SK-N-SH treated with all-trans-retinoic acid at 6 μM for 48 hours (cell line): ENCODE data around the gene LTBP2.

Experiments used
- ATAC-seq: fragments of 200-7000 bp; cut with Tn5 transposase; 3 replicates; pipeline ENCODE4 v1.9.1; 2020; ENCODE audit warnings: mild to moderate bottlenecking, moderate library complexity
- ARNTL ChIP-seq: fragments of 450-650 bp; formaldehyde crosslinking; IDR thresholded peaks from 2 replicates; pipeline ENCODE4 v1.5.0; 2020; ENCODE audit warnings: low read depth, mild to moderate bottlenecking, moderate library complexity, borderline replicate concordance
- BACH2 ChIP-seq: fragments of 250-450 bp; sonication (Bioruptor Pico); IDR thresholded peaks from 2 replicates; pipeline ENCODE4 v1.9.0; 2021; ENCODE audit warnings: mild to moderate bottlenecking, borderline replicate concordance
- CREB5 ChIP-seq: fragments of 250-450 bp; sonication (Bioruptor Pico); IDR thresholded peaks from 2 replicates; pipeline ENCODE4 v1.5.1; 2020; ENCODE audit warnings: low read depth, mild to moderate bottlenecking, moderate library complexity
- CSDC2 ChIP-seq: fragments of 250-450 bp; sonication (Bioruptor Pico); IDR thresholded peaks from 2 replicates; pipeline ENCODE4 v1.5.0; 2020; ENCODE audit warnings: mild to moderate bottlenecking, moderate library complexity
- CSRNP3 ChIP-seq: fragments of 250-450 bp; sonication (Bioruptor Pico); IDR thresholded peaks from 2 replicates; pipeline ENCODE4 v1.5.1; 2021; ENCODE audit warnings: mild to moderate bottlenecking, moderate library complexity
- ESRRG ChIP-seq: fragments of 250-450 bp; sonication (Bioruptor Pico); IDR thresholded peaks from 2 replicates; pipeline ENCODE4 v1.6.1; 2021; ENCODE audit warnings: mild to moderate bottlenecking
- GLIS3 ChIP-seq: fragments of 250-450 bp; sonication (Bioruptor Pico); IDR thresholded peaks from 2 replicates; pipeline ENCODE4 v1.5.0; 2020; ENCODE audit warnings: mild to moderate bottlenecking, moderate library complexity
- OSR1 ChIP-seq: fragments of 250-450 bp; sonication (Bioruptor Pico); IDR thresholded peaks from 2 replicates; pipeline ENCODE4 v1.8.0; 2022; ENCODE audit warnings: moderate library complexity, mild to moderate bottlenecking, inconsistent platforms
- POU6F1 ChIP-seq: fragments of 250-450 bp; sonication (Bioruptor Pico); IDR thresholded peaks from 2 replicates; pipeline ENCODE4 v1.8.0; 2021; ENCODE audit warnings: low read depth, mild to moderate bottlenecking, moderate library complexity, borderline replicate concordance
- PPARA ChIP-seq: fragments of 250-450 bp; sonication (Bioruptor Pico); IDR thresholded peaks from 2 replicates; pipeline ENCODE4 v1.5.0; 2020; ENCODE audit warnings: mild to moderate bottlenecking, borderline replicate concordance
- RARB ChIP-seq: fragments of 250-450 bp; sonication (Bioruptor Pico); IDR thresholded peaks from 2 replicates; pipeline ENCODE4 v1.8.0; 2021; ENCODE audit warnings: mild to moderate bottlenecking, moderate library complexity
- SNAI2 ChIP-seq: fragments of 250-450 bp; sonication (Bioruptor Pico); IDR thresholded peaks from 2 replicates; pipeline ENCODE4 v1.5.0; 2020; ENCODE audit warnings: mild to moderate bottlenecking, moderate library complexity
- TCF4 ChIP-seq: fragments of 250-450 bp; sonication (Bioruptor Pico); IDR thresholded peaks from 2 replicates; pipeline ENCODE4 v1.8.0; 2021; ENCODE audit warnings: mild to moderate bottlenecking, moderate library complexity, borderline replicate concordance
- TOX ChIP-seq: fragments of 250-450 bp; sonication (Bioruptor Pico); IDR thresholded peaks from 2 replicates; pipeline ENCODE4 v1.8.0; 2021; ENCODE audit warnings: mild to moderate bottlenecking, moderate library complexity, borderline replicate concordance
- TSHZ2 ChIP-seq: fragments of 250-450 bp; sonication (Bioruptor Pico); IDR thresholded peaks from 2 replicates; pipeline ENCODE4 v1.5.0; 2020; ENCODE audit warnings: mild to moderate bottlenecking, moderate library complexity
- ZFP30 ChIP-seq: fragments of 450-650 bp; formaldehyde crosslinking; IDR thresholded peaks from 2 replicates; pipeline ENCODE4 v1.5.0; 2022; ENCODE audit warnings: mild to moderate bottlenecking, moderate library complexity
- ZNF565 ChIP-seq: fragments of 450-650 bp; formaldehyde crosslinking; conservative IDR thresholded peaks from 2 replicates; pipeline ENCODE4 v1.5.0; 2020; ENCODE audit warnings: low read depth, mild to moderate bottlenecking, moderate library complexity
- ZNF70 ChIP-seq: fragments of 450-650 bp; formaldehyde crosslinking; IDR thresholded peaks from 2 replicates; pipeline ENCODE4 v1.5.0; 2020; ENCODE audit warnings: mild to moderate bottlenecking, moderate library complexity
- ZNF8 ChIP-seq: fragments of 450-650 bp; formaldehyde crosslinking; IDR thresholded peaks from 2 replicates; pipeline ENCODE4 v1.5.0; 2020; ENCODE audit warnings: mild to moderate bottlenecking, moderate library complexity
- TF ChIP-seq, protein P1 (sequence below): fragments of 250-450 bp; sonication (Bioruptor Pico); IDR thresholded peaks from 2 replicates; pipeline ENCODE4 v1.8.0; 2020; ENCODE audit warnings: mild to moderate bottlenecking, moderate library complexity, borderline replicate concordance

LTBP2 gene

GRCh38 chr14:74585406-74586335 is 26.4 kb downstream of the LTBP2 start:
- no peak for ATAC-seq

DNA sequence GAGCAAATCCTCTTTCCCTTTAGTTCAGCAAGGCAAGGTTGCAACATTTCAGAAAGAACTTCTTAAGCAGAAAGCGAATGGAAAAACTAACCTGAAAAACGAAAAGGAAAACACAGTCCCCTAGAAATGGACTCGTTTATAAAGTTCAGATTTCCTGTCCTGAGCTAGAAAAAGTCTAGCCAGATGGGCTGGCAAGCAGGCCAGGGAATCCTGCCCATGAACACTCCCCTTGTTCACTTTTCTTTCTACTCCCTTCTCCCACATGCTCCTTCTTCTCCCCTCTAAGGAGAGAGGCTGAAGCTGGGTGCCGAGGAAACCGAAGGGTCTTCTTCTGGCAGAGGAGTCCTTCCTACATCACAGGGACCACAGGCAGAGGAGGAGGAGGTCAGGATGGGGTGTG is 27.1 kb downstream of the LTBP2 start:
- no peak for ATAC-seq
- TF ChIP-seq ZFP30 (CRISPR knock-in tag), result no peak
- TF ChIP-seq ZNF70 (CRISPR knock-in tag), result no peak
- no peak for TF ChIP-seq POU6F1 (CRISPR knock-in tag)
- TF ChIP-seq TSHZ2 (CRISPR knock-in tag), result no peak

More at GRCh38 chr14:74585406-74586335, 26.4 kb downstream of the LTBP2 start:
- TF ChIP-seq ARNTL (no peak), OSR1 (CRISPR knock-in tag) (no peak), PPARA (no peak), RARB (CRISPR knock-in tag) (no peak), POU6F1 (CRISPR knock-in tag) (no peak), ZNF565 (no peak), ZNF8 (CRISPR knock-in tag) (no peak), BACH2 (CRISPR knock-in tag) (no peak), ZFP30 (CRISPR knock-in tag) (no peak), CREB5 (CRISPR knock-in tag) (no peak), CSRNP3 (no peak), CSDC2 (CRISPR knock-in tag) (no peak), TSHZ2 (CRISPR knock-in tag) (no peak), SNAI2 (no peak), ESRRG (CRISPR knock-in tag) (no peak), TOX (CRISPR knock-in tag) (no peak), TCF4 (no peak), GLIS3 (no peak)
- TF ChIP-seq, protein P1, sequence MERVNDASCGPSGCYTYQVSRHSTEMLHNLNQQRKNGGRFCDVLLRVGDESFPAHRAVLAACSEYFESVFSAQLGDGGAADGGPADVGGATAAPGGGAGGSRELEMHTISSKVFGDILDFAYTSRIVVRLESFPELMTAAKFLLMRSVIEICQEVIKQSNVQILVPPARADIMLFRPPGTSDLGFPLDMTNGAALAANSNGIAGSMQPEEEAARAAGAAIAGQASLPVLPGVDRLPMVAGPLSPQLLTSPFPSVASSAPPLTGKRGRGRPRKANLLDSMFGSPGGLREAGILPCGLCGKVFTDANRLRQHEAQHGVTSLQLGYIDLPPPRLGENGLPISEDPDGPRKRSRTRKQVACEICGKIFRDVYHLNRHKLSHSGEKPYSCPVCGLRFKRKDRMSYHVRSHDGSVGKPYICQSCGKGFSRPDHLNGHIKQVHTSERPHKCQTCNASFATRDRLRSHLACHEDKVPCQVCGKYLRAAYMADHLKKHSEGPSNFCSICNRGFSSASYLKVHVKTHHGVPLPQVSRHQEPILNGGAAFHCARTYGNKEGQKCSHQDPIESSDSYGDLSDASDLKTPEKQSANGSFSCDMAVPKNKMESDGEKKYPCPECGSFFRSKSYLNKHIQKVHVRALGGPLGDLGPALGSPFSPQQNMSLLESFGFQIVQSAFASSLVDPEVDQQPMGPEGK (CRISPR knock-in tag), result no peak
